ENCODE data around the gene PEG3. TPM values are rescaled to one million over a fixed set of nuclear protein-coding genes. Genes with fewer than 3 reads are reported as not detected.

Gene PEG3
- total and polyA plus RNA-seq, 9 of the 15 experiments (the other 6 are each of a cell fraction or from before 2014, with no cell fraction given): 0.04 to 0.40 TPM; not detected in 7

DNA sequence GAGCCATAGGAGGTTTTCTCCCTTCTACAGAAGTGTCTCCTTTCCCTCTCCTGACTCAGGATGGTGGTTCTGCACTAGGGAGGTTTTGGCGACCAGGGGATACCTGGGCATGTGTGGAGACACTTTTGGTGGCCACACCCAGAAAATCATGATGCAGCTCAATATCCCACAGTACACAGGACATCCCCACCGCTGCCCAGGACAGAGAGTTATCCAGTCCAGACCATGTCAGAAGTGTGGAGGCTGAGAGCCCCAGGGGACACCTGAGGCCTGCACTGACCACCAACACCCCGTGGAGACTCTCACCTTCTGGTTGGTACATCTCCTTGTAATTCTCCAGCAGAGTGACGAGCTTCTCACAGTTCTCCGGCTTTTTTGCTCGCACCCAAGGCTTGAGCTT, 16.6 kb downstream of the PEG3 start:
- no peaks in the 10 kb centered on the region; the same call in 1 of the 2 replicates for H3K9me3 ChIP-seq (replicated peaks; ENCODE audit: control insufficient read depth, insufficient read depth, low read depth, low read length)
- FAIRE-seq (no peak), ATAC-seq (no peak), DNase-seq (ENCODE audit: extremely low read depth in 1 of 4, low spot score in 3 of 4) (no peak)
- no peaks in the 10 kb centered on the region for H3K79me2 ChIP-seq (ENCODE audit: control insufficient read depth, insufficient read depth, low read length)
- H3K9me1 ChIP-seq (ENCODE audit: control insufficient read depth, insufficient read depth, low read length): no peaks in the 10 kb centered on the region
- intact Hi-C loops (cut with micrococcal nuclease): no loop called here
- no peak overlapping the region for H3K9ac ChIP-seq (ENCODE audit: insufficient read depth in 1 of 2, low read depth in 2 of 2, low read length in 2 of 2)
- 0% methylated on average over 6 of the region's 6 CpGs for WGBS (ENCODE audit: insufficient coverage, low coverage, missing lambda C conversion rate)
- H4K20me1 ChIP-seq (replicated peaks; ENCODE audit: control insufficient read depth, insufficient read depth, low read length): no peaks in the 10 kb centered on the region
- no peak overlapping the region for H2AFZ ChIP-seq (ENCODE audit: low read depth, low read length)
- in situ Hi-C loops (cut with MboI): no loop called here
- H3K4me3 ChIP-seq: no peak overlapping the region
- ChIA-PET CTCF (ENCODE audit: low intra/inter-chr PET ratio) (no interaction called here), POLR2A (no interaction called here)
- no peaks in the 10 kb centered on the region for H3K27me3 ChIP-seq (ENCODE audit: control insufficient read depth in 2 of 2, insufficient read depth in 2 of 2, low read length in 2 of 2)
- TF ChIP-seq GABPA (tag; conservative IDR thresholded peaks at IDR 0.05; ENCODE audit: low read depth) (no peak), ZNF253 (CRISPR knock-in tag; conservative IDR thresholded peaks at IDR 0.05) (no peak), SREBF2 (CRISPR knock-in tag; IDR thresholded peaks at IDR 0.05) (no peak), SPI1 (IDR thresholded peaks at IDR 0.05; ENCODE audit: borderline replicate concordance, low read depth, low read length) (no peak), DMBX1 (CRISPR knock-in tag; IDR thresholded peaks at IDR 0.05; ENCODE audit: borderline replicate concordance) (no peak), CBX8 (IDR thresholded peaks at IDR 0.05; ENCODE audit: borderline replicate concordance, extremely low read depth, low read depth, low read length, poor library complexity, severe bottlenecking) (no peak), HSF4 (CRISPR knock-in tag; IDR thresholded peaks at IDR 0.05; ENCODE audit: borderline replicate concordance) (no peak), TCF7L2 (IDR thresholded peaks at IDR 0.05; ENCODE audit: low read depth, low read length) (no peak), ELF1 (tag; IDR thresholded peaks at IDR 0.05) (no peak), MTA2 (IDR thresholded peaks at IDR 0.05; ENCODE audit: low read depth) (no peak), ZFP1 (CRISPR knock-in tag; IDR thresholded peaks at IDR 0.05) (no peak), FOSL1 (tag; conservative IDR thresholded peaks at IDR 0.05) (no peak)
- TF ChIP-seq, protein P1, sequence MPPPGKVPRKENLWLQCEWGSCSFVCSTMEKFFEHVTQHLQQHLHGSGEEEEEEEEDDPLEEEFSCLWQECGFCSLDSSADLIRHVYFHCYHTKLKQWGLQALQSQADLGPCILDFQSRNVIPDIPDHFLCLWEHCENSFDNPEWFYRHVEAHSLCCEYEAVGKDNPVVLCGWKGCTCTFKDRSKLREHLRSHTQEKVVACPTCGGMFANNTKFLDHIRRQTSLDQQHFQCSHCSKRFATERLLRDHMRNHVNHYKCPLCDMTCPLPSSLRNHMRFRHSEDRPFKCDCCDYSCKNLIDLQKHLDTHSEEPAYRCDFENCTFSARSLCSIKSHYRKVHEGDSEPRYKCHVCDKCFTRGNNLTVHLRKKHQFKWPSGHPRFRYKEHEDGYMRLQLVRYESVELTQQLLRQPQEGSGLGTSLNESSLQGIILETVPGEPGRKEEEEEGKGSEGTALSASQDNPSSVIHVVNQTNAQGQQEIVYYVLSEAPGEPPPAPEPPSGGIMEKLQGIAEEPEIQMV (tag; conservative IDR thresholded peaks at IDR 0.05; ENCODE audit: low read depth): no peak
- H3K4me2 ChIP-seq (ENCODE audit: insufficient read depth, low read length): no peak overlapping the region
- H3K4me1 ChIP-seq (replicated peaks in 1 of 2; ENCODE audit: control insufficient read depth in 2 of 2, insufficient read depth in 2 of 2, low read length in 2 of 2): no peaks in the 10 kb centered on the region
- BruUV-seq (replicated peaks): no TSS peak
- H3K27ac ChIP-seq (ENCODE audit: extremely low read depth, low read depth, low read length): no peak overlapping the region
- H3K36me3 ChIP-seq (ENCODE audit: control insufficient read depth, insufficient read depth, low read length): no peaks in the 10 kb centered on the region
